K562 (cell line): ENCODE data around the gene PCSK5.

Experiments
- ARID2 ChIP-seq: fragments of 450-650 bp; IDR thresholded peaks from 2 replicates; pipeline ENCODE4 v1.6.1; 2017; ENCODE audit warnings: antibody characterized with exemption, mild to moderate bottlenecking
- KLF16 ChIP-seq: IDR thresholded peaks from 2 replicates; pipeline ENCODE4 v1.6.1; 2016; ENCODE audit warnings: antibody characterized with exemption
- NFYB ChIP-seq: IDR thresholded peaks from 2 replicates; pipeline ENCODE4 v1.6.1; 2011; ENCODE audit warnings: mild to moderate bottlenecking, moderate library complexity; ENCODE audit not compliant: insufficient read length; ENCODE audit errors: extremely low read depth
- SMARCA5 ChIP-seq: fragments of 450-650 bp; IDR thresholded peaks from 2 replicates; pipeline ENCODE4 v1.6.1; 2016
- TF ChIP-seq, protein P1 (sequence below): sonication (generic); formaldehyde crosslinking; IDR thresholded peaks from 2 replicates; pipeline ENCODE4 v1.4.0; 2020; ENCODE audit warnings: mild to moderate bottlenecking, missing genetic modification reagents
- TF ChIP-seq, protein P2 (sequence below), 2 experiments: fragments of 450-650 bp; formaldehyde crosslinking in 1 of 2; IDR thresholded peaks; 2 replicates each; pipeline versions ENCODE4 v1.4.0 to v1.6.1; 2014 to 2020; ENCODE audit warnings: mild to moderate bottlenecking in 2 of 2, borderline replicate concordance in 1 of 2, low read depth in 1 of 2

DNA sequence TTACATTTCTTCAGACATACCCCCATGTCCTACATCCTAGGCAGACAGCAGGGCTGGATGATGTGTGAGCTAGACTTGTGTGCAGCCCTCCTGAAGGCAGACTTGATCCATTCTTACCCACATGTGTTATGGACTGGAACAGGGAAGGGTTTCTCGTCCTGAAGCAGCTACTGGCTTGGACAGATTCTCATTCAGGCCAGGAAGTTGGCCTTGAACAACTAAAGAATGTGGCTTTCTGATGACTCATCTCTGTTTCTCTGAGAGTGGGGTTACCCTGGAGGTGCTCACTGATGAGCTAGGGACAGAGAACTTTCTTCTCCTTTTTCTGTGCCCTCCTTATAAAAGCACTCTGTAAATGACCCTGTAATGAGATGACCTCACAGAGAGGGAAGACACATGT, 246.5 kb downstream of the PCSK5 start:
- no peak for TF ChIP-seq SMARCA5
- TF ChIP-seq, protein P1, sequence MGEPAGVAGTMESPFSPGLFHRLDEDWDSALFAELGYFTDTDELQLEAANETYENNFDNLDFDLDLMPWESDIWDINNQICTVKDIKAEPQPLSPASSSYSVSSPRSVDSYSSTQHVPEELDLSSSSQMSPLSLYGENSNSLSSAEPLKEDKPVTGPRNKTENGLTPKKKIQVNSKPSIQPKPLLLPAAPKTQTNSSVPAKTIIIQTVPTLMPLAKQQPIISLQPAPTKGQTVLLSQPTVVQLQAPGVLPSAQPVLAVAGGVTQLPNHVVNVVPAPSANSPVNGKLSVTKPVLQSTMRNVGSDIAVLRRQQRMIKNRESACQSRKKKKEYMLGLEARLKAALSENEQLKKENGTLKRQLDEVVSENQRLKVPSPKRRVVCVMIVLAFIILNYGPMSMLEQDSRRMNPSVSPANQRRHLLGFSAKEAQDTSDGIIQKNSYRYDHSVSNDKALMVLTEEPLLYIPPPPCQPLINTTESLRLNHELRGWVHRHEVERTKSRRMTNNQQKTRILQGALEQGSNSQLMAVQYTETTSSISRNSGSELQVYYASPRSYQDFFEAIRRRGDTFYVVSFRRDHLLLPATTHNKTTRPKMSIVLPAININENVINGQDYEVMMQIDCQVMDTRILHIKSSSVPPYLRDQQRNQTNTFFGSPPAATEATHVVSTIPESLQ (CRISPR knock-in tag), result no peak
- TF ChIP-seq ARID2, result no peak
- TF ChIP-seq, protein P2, sequence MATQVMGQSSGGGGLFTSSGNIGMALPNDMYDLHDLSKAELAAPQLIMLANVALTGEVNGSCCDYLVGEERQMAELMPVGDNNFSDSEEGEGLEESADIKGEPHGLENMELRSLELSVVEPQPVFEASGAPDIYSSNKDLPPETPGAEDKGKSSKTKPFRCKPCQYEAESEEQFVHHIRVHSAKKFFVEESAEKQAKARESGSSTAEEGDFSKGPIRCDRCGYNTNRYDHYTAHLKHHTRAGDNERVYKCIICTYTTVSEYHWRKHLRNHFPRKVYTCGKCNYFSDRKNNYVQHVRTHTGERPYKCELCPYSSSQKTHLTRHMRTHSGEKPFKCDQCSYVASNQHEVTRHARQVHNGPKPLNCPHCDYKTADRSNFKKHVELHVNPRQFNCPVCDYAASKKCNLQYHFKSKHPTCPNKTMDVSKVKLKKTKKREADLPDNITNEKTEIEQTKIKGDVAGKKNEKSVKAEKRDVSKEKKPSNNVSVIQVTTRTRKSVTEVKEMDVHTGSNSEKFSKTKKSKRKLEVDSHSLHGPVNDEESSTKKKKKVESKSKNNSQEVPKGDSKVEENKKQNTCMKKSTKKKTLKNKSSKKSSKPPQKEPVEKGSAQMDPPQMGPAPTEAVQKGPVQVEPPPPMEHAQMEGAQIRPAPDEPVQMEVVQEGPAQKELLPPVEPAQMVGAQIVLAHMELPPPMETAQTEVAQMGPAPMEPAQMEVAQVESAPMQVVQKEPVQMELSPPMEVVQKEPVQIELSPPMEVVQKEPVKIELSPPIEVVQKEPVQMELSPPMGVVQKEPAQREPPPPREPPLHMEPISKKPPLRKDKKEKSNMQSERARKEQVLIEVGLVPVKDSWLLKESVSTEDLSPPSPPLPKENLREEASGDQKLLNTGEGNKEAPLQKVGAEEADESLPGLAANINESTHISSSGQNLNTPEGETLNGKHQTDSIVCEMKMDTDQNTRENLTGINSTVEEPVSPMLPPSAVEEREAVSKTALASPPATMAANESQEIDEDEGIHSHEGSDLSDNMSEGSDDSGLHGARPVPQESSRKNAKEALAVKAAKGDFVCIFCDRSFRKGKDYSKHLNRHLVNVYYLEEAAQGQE (IDR thresholded peaks at IDR 0.05; ENCODE audit: borderline replicate concordance), result no peak
- TF ChIP-seq, protein P2 (CRISPR knock-in tag; IDR thresholded peaks at IDR 0.05; ENCODE audit: low read depth), result no peak
- TF ChIP-seq KLF16, result no peak
- TF ChIP-seq NFYB, result no peak
